H1 (cell line): ENCODE results near the gene CAMTA1. TPM values are rescaled to one million over a fixed set of nuclear protein-coding genes. Genes with fewer than 3 reads are reported as not detected.

Experiments
- CTCF ChIA-PET: fragments of 300-600 bp; sonication (Branson Sonifier 250); formaldehyde crosslinking; loops from one replicate; lab custom pipeline; 2021; ENCODE audit not compliant: partially characterized antibody; lab: Charles Lee
- POLR2A ChIA-PET: fragments of 300-600 bp; sonication (Branson Sonifier 250); formaldehyde crosslinking; loops from one replicate; lab custom pipeline; 2021; ENCODE audit warnings: inconsistent platforms; ENCODE audit not compliant: partially characterized antibody; lab: Charles Lee
- DNase-seq, 2 experiments: peaks; one replicate each; pipeline versions ENCODE4 v3.0.0 to v3.0.0-alpha.2; 2010 to 2022; ENCODE audit warnings: low spot score in 2 of 2, low read depth in 1 of 2, mixed read lengths in 1 of 2
- FAIRE-seq: peaks from 2 replicates; lab custom pipeline; 2011; peaks lifted over from hg19 to GRCh38; lab: Jason Lieb, UNC
- H2AFZ ChIP-seq: 2 replicates; pipeline ENCODE4 v1.8.1; 2012; ENCODE audit warnings: low read length, inconsistent platforms
- H2AK5ac ChIP-seq: 2 replicates; pipeline ENCODE4 v1.6.1; 2013; ENCODE audit warnings: low read depth, low read length
- H2BK120ac ChIP-seq: replicated peaks from 2 replicates; pipeline ENCODE3; 2013; ENCODE audit warnings: low read depth, low read length, inconsistent platforms
- H2BK12ac ChIP-seq: 2 replicates; pipeline ENCODE4 v1.6.1; 2013; ENCODE audit warnings: low read depth, low read length
- H2BK15ac ChIP-seq: 2 replicates; pipeline ENCODE4 v1.6.1; 2013; ENCODE audit warnings: low read length
- H2BK20ac ChIP-seq: 2 replicates; pipeline ENCODE4 v1.6.1; 2013; ENCODE audit warnings: low read length
- H2BK5ac ChIP-seq: 2 replicates; pipeline ENCODE4 v1.6.1; 2013; ENCODE audit warnings: low read depth, low read length
- H3K14ac ChIP-seq: 2 replicates; pipeline ENCODE4 v1.6.1; 2013; ENCODE audit warnings: inconsistent platforms; ENCODE audit not compliant: insufficient read length
- H3K18ac ChIP-seq: 2 replicates; pipeline ENCODE4 v1.6.1; 2013; ENCODE audit warnings: low read length; ENCODE audit errors: extremely low read depth
- H3K23ac ChIP-seq: 2 replicates; pipeline ENCODE4 v1.6.1; 2013; ENCODE audit warnings: inconsistent platforms; ENCODE audit not compliant: insufficient read length
- H3K23me2 ChIP-seq: 2 replicates; pipeline ENCODE4 v1.6.1; 2013; ENCODE audit warnings: low read depth, low read length
- H3K27ac ChIP-seq: 2 replicates; pipeline ENCODE4 v1.6.1; 2011; ENCODE audit warnings: low read depth, low read length, inconsistent platforms
- H3K27me3 ChIP-seq, 4 experiments: replicated peaks in 1 of 4; 1 replicate in 1 of 4; 2 replicates in 3 of 4; pipeline versions ENCODE4 v1.6.1 to v1.8.1; 2011 to 2013; ENCODE audit warnings: low read length in 3 of 4, mild to moderate bottlenecking in 3 of 4, inconsistent platforms in 2 of 4, mixed read lengths in 2 of 4, moderate library complexity in 1 of 4; ENCODE audit not compliant: control insufficient read depth in 3 of 4, insufficient read depth in 3 of 4; ENCODE audit errors: extremely low read depth in 1 of 4
- H3K36me3 ChIP-seq, 4 experiments: 2 replicates each; pipeline versions ENCODE4 v1.6.1 to v1.8.1; 2011 to 2013; ENCODE audit warnings: mild to moderate bottlenecking in 4 of 4, low read length in 3 of 4, moderate library complexity in 2 of 4, control low read depth in 1 of 4, inconsistent platforms in 1 of 4; ENCODE audit not compliant: insufficient read depth in 4 of 4, control insufficient read depth in 2 of 4
- H3K4ac ChIP-seq: replicated peaks from 2 replicates; pipeline ENCODE3; 2013; ENCODE audit warnings: low read length, low read depth, mixed read lengths, inconsistent platforms; ENCODE audit not compliant: insufficient read length
- H3K4me1 ChIP-seq, 4 experiments: replicated peaks in 1 of 4; 1 replicate in 1 of 4; 2 replicates in 3 of 4; pipeline versions ENCODE4 v1.6.1 to v1.8.1; 2011 to 2013; ENCODE audit warnings: low read length in 3 of 4, inconsistent platforms in 2 of 4, mixed read lengths in 1 of 4; ENCODE audit not compliant: insufficient read depth in 4 of 4, control insufficient read depth in 3 of 4
- H3K4me2 ChIP-seq, 2 experiments: 2 replicates each; pipeline versions ENCODE4 v1.6.1 to v1.8.1; 2011 to 2013; ENCODE audit warnings: low read depth in 2 of 2, low read length in 2 of 2, control low read depth in 1 of 2, inconsistent platforms in 1 of 2, mild to moderate bottlenecking in 1 of 2; ENCODE audit not compliant: insufficient read depth in 1 of 2
- H3K4me3 ChIP-seq, 4 experiments: fragments of 200-600, 300-600 bp in 1 of 4; sonication (generic), shearing (Covaris generic), sonication (Bioruptor Twin) in 1 of 4; 2 replicates each; pipeline versions ENCODE4 v1.5.1 to v1.8.1; 2011 to 2016; ENCODE audit warnings: low read length in 4 of 4, low read depth in 3 of 4, control low read depth in 2 of 4, inconsistent platforms in 2 of 4, mild to moderate bottlenecking in 2 of 4, mixed read lengths in 1 of 4, moderate library complexity in 1 of 4; ENCODE audit not compliant: insufficient read depth in 2 of 4; ENCODE audit errors: extremely low read depth in 1 of 4
- H3K56ac ChIP-seq: replicated peaks from 2 replicates; pipeline ENCODE3; 2013; ENCODE audit warnings: low read depth, mild to moderate bottlenecking, mixed read lengths, low read length, inconsistent platforms; ENCODE audit not compliant: insufficient read length
- H3K79me1 ChIP-seq: 2 replicates; pipeline ENCODE4 v1.6.1; 2013; ENCODE audit warnings: low read depth, low read length, control low read depth
- H3K79me2 ChIP-seq, 2 experiments: 2 replicates each; pipeline versions ENCODE4 v1.6.1 to v1.8.1; 2012 to 2013; ENCODE audit warnings: low read length in 2 of 2, mild to moderate bottlenecking in 2 of 2, inconsistent platforms in 1 of 2; ENCODE audit not compliant: insufficient read depth in 2 of 2, control insufficient read depth in 1 of 2
- H3K9ac ChIP-seq, 4 experiments: replicated peaks in 1 of 4; 1 replicate in 1 of 4; 2 replicates in 3 of 4; pipeline versions ENCODE4 v1.6.1 to v1.8.1; 2011 to 2013; ENCODE audit warnings: low read depth in 3 of 4, low read length in 3 of 4, control low read depth in 2 of 4, mild to moderate bottlenecking in 2 of 4, moderate library complexity in 2 of 4, inconsistent platforms in 1 of 4; ENCODE audit errors: extremely low read depth in 1 of 4
- H3K9me3 ChIP-seq, 2 experiments: 2 replicates each; pipeline versions ENCODE4 v1.6.1 to v1.8.1; 2012 to 2013; ENCODE audit warnings: mild to moderate bottlenecking in 2 of 2, moderate library complexity in 2 of 2, control low read depth in 1 of 2, inconsistent platforms in 1 of 2, low read depth in 1 of 2, low read length in 1 of 2, mixed read lengths in 1 of 2; ENCODE audit not compliant: insufficient read depth in 2 of 2
- H4K20me1 ChIP-seq, 2 experiments: replicated peaks in 1 of 2; 2 replicates each; pipeline versions ENCODE3 to v1.8.1; 2011 to 2013; ENCODE audit warnings: inconsistent platforms in 2 of 2, low read length in 2 of 2, mild to moderate bottlenecking in 1 of 2; ENCODE audit not compliant: insufficient read depth in 2 of 2, control insufficient read depth in 1 of 2
- H4K5ac ChIP-seq: 2 replicates; pipeline ENCODE4 v1.6.1; 2013; ENCODE audit warnings: low read length, low read depth, mixed read lengths, inconsistent platforms; ENCODE audit not compliant: insufficient read length
- H4K8ac ChIP-seq: 2 replicates; pipeline ENCODE4 v1.8.0; 2013; ENCODE audit warnings: mild to moderate bottlenecking, moderate library complexity, low read length, inconsistent platforms; ENCODE audit not compliant: insufficient read depth; ENCODE audit errors: extremely low read depth
- H4K91ac ChIP-seq: replicated peaks from 2 replicates; pipeline ENCODE3; 2013; ENCODE audit warnings: low read length, mixed read lengths, inconsistent platforms; ENCODE audit not compliant: insufficient read length
- ASH2L ChIP-seq: fragments of 200-600, 300-600 bp; sonication (generic); IDR thresholded peaks from one replicate; pipeline ENCODE4 v1.7.1; 2017; ENCODE audit warnings: low read length
- BCL11A ChIP-seq, 2 experiments: IDR thresholded peaks; one replicate each; pipeline ENCODE4 v1.6.1; 2011; ENCODE audit warnings: low read depth in 2 of 2, low read length in 2 of 2, mild to moderate bottlenecking in 2 of 2
- CHD1 ChIP-seq: IDR thresholded peaks from 2 replicates; pipeline ENCODE4 v1.6.1; 2012; ENCODE audit warnings: low read depth, low read length, improper control_type of control experiment
- CHD2 ChIP-seq: IDR thresholded peaks from 2 replicates; pipeline ENCODE4 v1.6.1; 2012; ENCODE audit warnings: low read length, improper control_type of control experiment
- HDAC6 ChIP-seq: IDR thresholded peaks from one replicate; pipeline ENCODE4 v1.7.1; 2012; ENCODE audit warnings: low read depth, mild to moderate bottlenecking, inconsistent platforms, low read length, moderate library complexity
- JUN ChIP-seq: IDR thresholded peaks from 2 replicates; pipeline ENCODE4 v1.6.1; 2011; ENCODE audit warnings: low read depth, mild to moderate bottlenecking, improper control_type of control experiment, low read length
- SIN3A ChIP-seq, 2 experiments: IDR thresholded peaks in 1 of 2; conservative IDR thresholded peaks in 1 of 2; 2 replicates each; pipeline ENCODE4 v1.6.1; 2011 to 2012; ENCODE audit warnings: low read length in 2 of 2, improper control_type of control experiment in 1 of 2, low read depth in 1 of 2, mild to moderate bottlenecking in 1 of 2
- TAF1 ChIP-seq: IDR thresholded peaks from 2 replicates; pipeline ENCODE4 v1.6.1; 2011; ENCODE audit warnings: mild to moderate bottlenecking, low read depth, low read length
- YY1 ChIP-seq: IDR thresholded peaks from 2 replicates; pipeline ENCODE4 v1.6.1; 2011; ENCODE audit warnings: low read depth, mild to moderate bottlenecking, low read length
- WGBS, 2 experiments: shearing (Covaris generic) in 1 of 2; methylation state at CpG; one replicate each; pipeline versions ENCODE4 v1.1.6 to v1.1.7; 2013 to 2015; ENCODE audit warnings: low lambda C conversion rate in 2 of 2, mixed read lengths in 2 of 2, inconsistent platforms in 1 of 2, low coverage in 1 of 2, missing lambda C conversion rate in 1 of 2; ENCODE audit not compliant: insufficient replicate concordance in 2 of 2, insufficient coverage in 1 of 2, insufficient read length in 1 of 2; ENCODE audit errors: extremely low coverage in 1 of 2, missing lambda C conversion rate in 1 of 2; 5-methylcytosine and 5-hydroxymethylcytosine counted together
- polyA plus RNA-seq, 7 experiments: library from polyadenylated mRNA; depleted of rRNA in 3 of 7; stranded (reverse) in 5 of 7; unstranded in 2 of 7; fragments of >200 nt in 5 of 7; fragments of 200-250 nt in 2 of 7; gene quantifications; 1 replicate in 5 of 7; 2 replicates in 1 of 7; 4 replicates in 1 of 7; pipeline versions ENCODE4 v1.2.1 to v1.2.3, GENCODE V29; 2011 to 2013; ENCODE audit warnings: missing spikeins in 2 of 7, mixed read lengths in 2 of 7
- total RNA-seq: library from RNA; stranded (reverse); fragmentation: NEBNext Ultra II Directional; extraction: Animal tissue kit (Norgen Biotek cat#: 25700); gene quantifications from 2 replicates; pipeline ENCODE4 v1.2.1, GENCODE V29; 2021

Gene CAMTA1
- total and polyA plus RNA-seq, 2 of the 8 experiments (the other 6 are each of a cell fraction or from before 2014, with no cell fraction given), result 65.0 to 119 TPM

DNA sequence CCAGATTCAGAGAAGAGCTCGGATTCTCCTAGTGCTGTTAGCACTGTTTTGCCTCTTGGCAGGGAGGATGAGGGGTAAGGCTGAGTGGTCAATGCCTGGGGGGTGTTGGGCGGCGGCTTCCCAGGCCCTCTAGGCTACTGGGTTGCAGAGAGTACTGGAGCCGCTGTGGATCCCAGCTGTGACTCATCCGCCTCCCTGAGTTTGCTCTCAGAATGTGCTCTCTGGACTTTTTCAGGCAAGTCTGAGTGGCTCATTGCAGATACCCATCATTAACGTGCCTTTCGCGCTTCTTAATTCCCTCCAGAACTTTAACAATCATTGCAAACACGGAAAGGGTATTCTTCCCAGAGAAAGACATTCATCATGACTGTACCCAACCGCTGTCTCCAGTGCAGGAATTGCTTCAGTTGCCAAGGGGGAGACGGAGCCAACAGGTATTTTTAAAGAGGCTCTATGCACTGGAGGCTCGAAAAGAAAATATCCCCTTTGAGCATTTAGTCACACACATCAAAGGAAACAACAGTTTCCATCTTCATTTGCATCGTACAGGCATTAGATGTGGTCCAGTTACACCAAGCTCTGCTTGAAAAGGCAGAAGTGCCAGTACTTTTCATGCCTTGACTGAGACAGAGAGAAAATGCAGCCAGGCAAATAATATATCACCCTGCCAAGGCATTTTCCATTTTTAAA is 14.4 kb upstream of the CAMTA1 start:
- Histone ChIP-seq H3K4ac (no peak overlapping the region), H3K23ac (no peak overlapping the region), H4K20me1 (no peaks in the 10 kb centered on the region), H3K14ac (no peak overlapping the region), H3K4me2 (no peak overlapping the region; a peak in 1 of 4 replicates), H2BK20ac (no peak overlapping the region), H3K36me3 (no peaks in the 10 kb centered on the region), H3K27me3 (no peaks in the 10 kb centered on the region), H3K79me1 (no peaks in the 10 kb centered on the region), H3K23me2 (no peaks in the 10 kb centered on the region), H3K4me3 (no peak overlapping the region), H4K5ac (no peak overlapping the region), H3K9ac (no peak overlapping the region), H3K9me3 (no peaks in the 10 kb centered on the region), H3K18ac (no peak overlapping the region), H2BK15ac (no peak overlapping the region), H4K8ac (0 out of 2 replicates have a peak overlapping the region, but pooled peaks have one; percentile 65), H2BK5ac (no peak overlapping the region), H3K27ac (no peak overlapping the region), H3K4me1 (peaks cover 0 to 11% (median 5%) of the 10 kb centered on the region in 4 experiments; a peak in 6 of 7 replicates), H2AFZ (peak overlapping the region; percentile 72; the same call in 1 of the 2 replicates), H3K79me2 (no peaks in the 10 kb centered on the region), H2BK12ac (no peak overlapping the region), H2BK120ac (no peak overlapping the region), H3K56ac (no peak overlapping the region), H2AK5ac (no peak overlapping the region), H4K91ac (no peak overlapping the region)
- ChIA-PET CTCF (interaction anchor here (0.7 to 1.5 kb wide), 3 partner anchors 43 to 124 kb away, joined by 3 to 5 read pairs (median 3); no protein-coding TSS in a partner anchor), POLR2A (interaction anchor here (1.2 kb wide), 1 partner anchor 9 kb away, joined by 3 read pairs; no protein-coding TSS in a partner anchor)
- FAIRE-seq, result no peak
- WGBS, 2 experiments, result 81% methylated on average over 13 of the region's 13 CpGs; no CpG with 5 or more reads in 1 of the 2 experiments
- peak; percentile 17 to 56 for DNase-seq
- TF ChIP-seq SIN3A (conservative IDR thresholded peaks at IDR 0.05 in 1 of 2, IDR thresholded peaks at IDR 0.05 in 1 of 2; ENCODE audit: low read depth in 1 of 2, low read length in 2 of 2) (no peak), YY1 (no peak), CHD2 (no peak), BCL11A (IDR thresholded peaks at IDR 0.05; ENCODE audit: low read depth in 2 of 2, low read length in 2 of 2) (no peak), TAF1 (no peak), JUN (no peak), ASH2L (no peak), HDAC6 (no peak), CHD1 (no peak)
